K562 (cell line): ENCODE data around the gene KIF25. TPM values are rescaled to one million over a fixed set of nuclear protein-coding genes. Genes with fewer than 3 reads are reported as not detected.

Experiments used
- ELK3 ChIP-seq: fragments of 450-650 bp; formaldehyde crosslinking; IDR thresholded peaks from 2 replicates; pipeline ENCODE4 v1.4.0; 2020; ENCODE audit warnings: mild to moderate bottlenecking
- HBP1 ChIP-seq: fragments of 450-650 bp; formaldehyde crosslinking; IDR thresholded peaks from 2 replicates; pipeline ENCODE4 v1.4.0; 2022; ENCODE audit warnings: missing genetic modification characterization
- HNRNPK ChIP-seq: fragments of 200-400 bp; formaldehyde crosslinking; IDR thresholded peaks from one replicate; pipeline ENCODE4 v1.6.1; 2018; ENCODE audit warnings: mild to moderate bottlenecking, low read depth, low read length; ENCODE audit not compliant: poor library complexity, severe bottlenecking
- KDM5B ChIP-seq: fragments of 200-600 bp; sonication (generic); IDR thresholded peaks from 2 replicates; pipeline ENCODE4 v1.6.1; 2012; ENCODE audit warnings: low read depth, mild to moderate bottlenecking, moderate library complexity, low read length, control low read depth, inconsistent platforms; ENCODE audit not compliant: insufficient replicate concordance
- POLR3G ChIP-seq: IDR thresholded peaks from 2 replicates; pipeline ENCODE4 v1.6.1; 2011; ENCODE audit not compliant: insufficient read length, insufficient replicate concordance; ENCODE audit errors: extremely low read depth
- U2AF2 ChIP-seq: fragments of 200-400 bp; formaldehyde crosslinking; optimal IDR thresholded peaks from 2 replicates; pipeline ENCODE3; 2017; ENCODE audit warnings: low read depth, mild to moderate bottlenecking, low read length
- ZC3H11A ChIP-seq: IDR thresholded peaks from 2 replicates; pipeline ENCODE4 v1.6.1; 2012; ENCODE audit warnings: low read depth, low read length, improper control_type of control experiment
- ZNF224 ChIP-seq: sonication (generic); formaldehyde crosslinking; IDR thresholded peaks from 2 replicates; pipeline ENCODE4 v1.8.0; 2022; ENCODE audit warnings: mild to moderate bottlenecking, missing genetic modification reagents
- ZNF398 ChIP-seq: fragments of 250-450 bp; sonication (Bioruptor Pico); IDR thresholded peaks from 2 replicates; pipeline ENCODE4 v1.8.0; 2021; ENCODE audit warnings: moderate library complexity, mild to moderate bottlenecking, inconsistent platforms
- ZNF583 ChIP-seq: fragments of 250-450 bp; sonication (Bioruptor Pico); IDR thresholded peaks from 2 replicates; pipeline ENCODE4 v1.4.0; 2020
- polyA plus RNA-seq, 8 experiments: library from polyadenylated mRNA; depleted of rRNA in 4 of 8; stranded (reverse) in 5 of 8; unstranded in 3 of 8; fragments of >200 nt; fragmentation: Nextera tagmentation in 2 of 8; fragmentation: Illumina TruSeq in 1 of 8; extraction: Ambion mirVana in 2 of 8; extraction: Trizol in 1 of 8; gene quantifications; 2 replicates each; pipeline versions ENCODE4 v1.2.1 to v1.2.3, GENCODE V29; 2011 to 2014; ENCODE audit warnings: inconsistent platforms in 1 of 8, missing spikeins in 1 of 8
- total RNA-seq, 7 experiments: library from RNA; depleted of rRNA in 6 of 7; stranded (reverse); fragments of >200 nt in 6 of 7; fragmentation: Illumina TruSeq in 2 of 7; extraction: Trizol in 2 of 7; gene quantifications; 2 replicates each; pipeline versions ENCODE4 v1.2.1 to v1.2.3, GENCODE V29; 2011 to 2021; ENCODE audit warnings: low replicate concordance in 1 of 7

Gene KIF25
- total and polyA plus RNA-seq, 9 of the 15 experiments (the other 6 are each of a cell fraction or from before 2014, with no cell fraction given) = 0.04 to 0.49 (median 0.23) TPM; not detected in 5

- no peak for TF ChIP-seq ELK3 (CRISPR knock-in tag)
- TF ChIP-seq U2AF2 = no peak
- TF ChIP-seq HBP1 (CRISPR knock-in tag) = no peak
- no peak for TF ChIP-seq POLR3G
- TF ChIP-seq ZNF398 (CRISPR knock-in tag) = no peak
- TF ChIP-seq HNRNPK = no peak
- TF ChIP-seq ZNF224 (CRISPR knock-in tag) = no peak
- no peak for TF ChIP-seq ZNF583 (CRISPR knock-in tag)
- no peak for TF ChIP-seq KDM5B
- TF ChIP-seq ZC3H11A = no peak
These were observed 27.6 kb downstream of the KIF25 start (continued) for GRCh38 chr6:168024951-168025510.
